Right atrium auricular region (tissue), 2 donors: ENCODE results near the gene METTL25B. TPM values are rescaled to one million over a fixed set of nuclear protein-coding genes. Genes with fewer than 3 reads are reported as not detected.
"Not testable (repeated sequence)": the region's sequence is repeated elsewhere in the genome, so short reads cannot be mapped to it uniquely, and the experiment has no call there.

Experiments used
- DNase-seq: peaks from one replicate; pipeline ENCODE4 v3.0.0-alpha.2; 2019; ENCODE audit warnings: low spot score
- H3K27ac ChIP-seq, 2 donors: fragments of 200-600 bp; sonication (generic); 1 replicate in 1 of 2; 2 replicates in 1 of 2; pipeline ENCODE4 v1.5.1; 2016 to 2019
- H3K27me3 ChIP-seq, 2 donors: fragments of 200-600 bp; sonication (generic); one replicate each; pipeline versions ENCODE4 v1.5.1 to v1.6.0; 2017 to 2019
- H3K36me3 ChIP-seq: fragments of 200-600 bp; sonication (generic); one replicate; pipeline ENCODE4 v1.5.1; 2016
- H3K4me1 ChIP-seq, 2 donors: fragments of 200-600 bp; sonication (generic); one replicate each; pipeline versions ENCODE4 v1.5.1 to v1.6.0; 2017 to 2019
- H3K4me3 ChIP-seq, 2 donors: fragments of 200-600 bp; sonication (generic); 1 replicate in 1 of 2; 2 replicates in 1 of 2; pipeline ENCODE4 v1.5.1; 2017 to 2019; ENCODE audit warnings: mild to moderate bottlenecking in 1 of 2, moderate library complexity in 1 of 2
- H3K9me3 ChIP-seq, 2 donors: fragments of 200-600 bp; sonication (generic); one replicate each; pipeline ENCODE4 v1.5.1; 2019
- CTCF ChIP-seq, 2 donors: fragments of 200-600 bp; sonication (generic); IDR thresholded peaks; one replicate each; pipeline ENCODE4 v1.5.1; 2019; ENCODE audit warnings: antibody characterized with exemption in 2 of 2
- total RNA-seq, 2 donors: library from RNA; depleted of rRNA; stranded (reverse); fragments of >200 nt; gene quantifications; one replicate each; pipeline ENCODE4 v1.1.0, GENCODE V29; 2016

The METTL25B gene
- total RNA-seq, 2 donors from 2014 or later = 7.4 to 15.6 TPM

- H3K9me3 ChIP-seq = no peaks in the 10 kb centered on the region
- H3K27me3 ChIP-seq = no peaks in the 10 kb centered on the region
- no peak overlapping the region for H3K27ac ChIP-seq
- H3K4me3 ChIP-seq = no peak overlapping the region
- no peak for DNase-seq
- H3K36me3 ChIP-seq = no peaks in the 10 kb centered on the region
- H3K4me1 ChIP-seq = peaks cover 0 to 25% of the 10 kb centered on the region in 2 donors
- no peak for TF ChIP-seq CTCF (IDR thresholded peaks at IDR 0.05)
Measured at GRCh38 chr1:156754219-156754618, 25.9 kb downstream of the METTL25B start.

- no peaks in the 10 kb centered on the region for H3K27me3 ChIP-seq
- no peak for TF ChIP-seq CTCF (IDR thresholded peaks at IDR 0.05)
- H3K4me3 ChIP-seq = no peak overlapping the region
- no peaks in the 10 kb centered on the region for H3K9me3 ChIP-seq
- H3K4me1 ChIP-seq = peaks cover 0 to 11% of the 10 kb centered on the region in 2 donors
- H3K27ac ChIP-seq = no peak overlapping the region
- no peak for DNase-seq
- H3K36me3 ChIP-seq = no peaks in the 10 kb centered on the region
Measured at GRCh38 chr1:156755527-156755950, 27.3 kb downstream of the METTL25B start.

- Histone ChIP-seq H3K9me3 (no peaks in the 10 kb centered on the region), H3K4me3 (no peak overlapping the region), H3K36me3 (no peaks in the 10 kb centered on the region), H3K27me3 (no peaks in the 10 kb centered on the region), H3K27ac (no peak overlapping the region), H3K4me1 (peaks cover 0 to 11% of the 10 kb centered on the region in 2 donors)
- no peak for DNase-seq
- TF ChIP-seq CTCF (IDR thresholded peaks at IDR 0.05) = no peak
Measured at GRCh38 chr1:156756355-156756754, 28.1 kb downstream of the METTL25B start.

- H3K4me1 ChIP-seq, H3K27ac ChIP-seq, H3K27me3 ChIP-seq, H3K9me3 ChIP-seq, H3K4me3 ChIP-seq, DNase-seq, H3K36me3 ChIP-seq: not testable (repeated sequence)
Measured at GRCh38 chr1:156757572-156758253, 29.4 kb downstream of the METTL25B start.

- no peaks in the 10 kb centered on the region for H3K27me3 ChIP-seq
- H3K36me3 ChIP-seq = no peaks in the 10 kb centered on the region
- no peaks in the 10 kb centered on the region for H3K4me1 ChIP-seq
- no peak overlapping the region for H3K4me3 ChIP-seq
- TF ChIP-seq CTCF (IDR thresholded peaks at IDR 0.05) = no peak
- no peak overlapping the region for H3K27ac ChIP-seq
- no peaks in the 10 kb centered on the region for H3K9me3 ChIP-seq
- no peak for DNase-seq
Measured at GRCh38 chr1:156760092-156760795, 32.0 kb downstream of the METTL25B start.

GRCh38 chr1:156760796-156761104, 32.5 kb downstream of the METTL25B start:
- Histone ChIP-seq H3K4me1 (peaks cover 0 to 2% of the 10 kb centered on the region in 2 donors), H3K4me3 (no peak overlapping the region), H3K36me3 (no peaks in the 10 kb centered on the region), H3K27ac (no peak overlapping the region), H3K9me3 (no peaks in the 10 kb centered on the region), H3K27me3 (no peaks in the 10 kb centered on the region)
- no peak for DNase-seq
- TF ChIP-seq CTCF (IDR thresholded peaks at IDR 0.05) = no peak

- not testable (repeated sequence) for DNase-seq, H3K36me3 ChIP-seq, H3K4me3 ChIP-seq, H3K27ac ChIP-seq, H3K27me3 ChIP-seq, H3K9me3 ChIP-seq
- peaks cover 0 to 35% of the 10 kb centered on the region in 2 donors for H3K4me1 ChIP-seq
Measured at GRCh38 chr1:156765136-156765535, 36.9 kb downstream of the METTL25B start.
